Stimulated activated CD4-positive, alpha-beta T cell treated with anti-CD3 and anti-CD28 coated beads, Interleukin-4, amount 100 ng/mL, for 24 hours (primary cell): Measurements from ENCODE around the gene PHLPP1.
A peak's percentile ranks its signal among the peaks of the same experiment; 100 is the strongest.

Source experiments
- DNase-seq: peaks from one replicate; pipeline ENCODE4 v3.0.0-alpha.2; 2020

The PHLPP1 gene

GRCh38 chr18:62857263-62857976, 142.1 kb downstream of the PHLPP1 start:
- no peak for DNase-seq

GRCh38 chr18:62860062-62860461, 144.7 kb downstream of the PHLPP1 start:
- no peak for DNase-seq

GRCh38 chr18:62862466-62862865, 147.1 kb downstream of the PHLPP1 start:
- no peak for DNase-seq

GRCh38 chr18:62863579-62864001, 148.2 kb downstream of the PHLPP1 start:
- no peak for DNase-seq

- DNase-seq = no peak
These were observed 150.2 kb downstream of the PHLPP1 start for GRCh38 chr18:62865498-62865897.

- no peak for DNase-seq
These were observed 152.2 kb downstream of the PHLPP1 start for GRCh38 chr18:62867534-62867933.

GRCh38 chr18:62868645-62869044, 153.3 kb downstream of the PHLPP1 start:
- DNase-seq = no peak

GRCh38 chr18:62870643-62871042, 155.3 kb downstream of the PHLPP1 start:
- no peak for DNase-seq

- no peak for DNase-seq
These were observed 160.0 kb downstream of the PHLPP1 start for GRCh38 chr18:62875323-62875722.

- no peak for DNase-seq
These were observed 160.8 kb downstream of the PHLPP1 start for GRCh38 chr18:62876111-62876510.

- DNase-seq = no peak
These were observed 161.5 kb downstream of the PHLPP1 start for GRCh38 chr18:62876828-62877227.

GRCh38 chr18:62877411-62878221, 162.3 kb downstream of the PHLPP1 start:
- no peak for DNase-seq

- no peak for DNase-seq
These were observed 163.0 kb downstream of the PHLPP1 start for GRCh38 chr18:62878305-62878704.

GRCh38 chr18:62880034-62880433, 164.7 kb downstream of the PHLPP1 start:
- no peak for DNase-seq

GRCh38 chr18:62880673-62881364, 165.5 kb downstream of the PHLPP1 start:
- no peak for DNase-seq

GRCh38 chr18:62881509-62882016, 166.2 kb downstream of the PHLPP1 start:
- no peak for DNase-seq

GRCh38 chr18:62883937-62884735, 168.8 kb downstream of the PHLPP1 start:
- DNase-seq = no peak

GRCh38 chr18:62885804-62886203, 170.5 kb downstream of the PHLPP1 start:
- DNase-seq = no peak

- DNase-seq = no peak
These were observed 179.5 kb downstream of the PHLPP1 start for GRCh38 chr18:62894681-62895390.

GRCh38 chr18:62897153-62897552, 181.8 kb downstream of the PHLPP1 start:
- no peak for DNase-seq

- DNase-seq = peak; percentile 6
These were observed 183.0 kb downstream of the PHLPP1 start for GRCh38 chr18:62898359-62898758.

GRCh38 chr18:62899534-62899933, 184.2 kb downstream of the PHLPP1 start:
- DNase-seq = no peak
